GM19193 (cell line): ENCODE measurements around the gene C3orf52.
A peak's percentile ranks its signal among the peaks of the same experiment; 100 is the strongest.

Experiments used
- POLR2A ChIP-seq: IDR thresholded peaks from 4 replicates; pipeline ENCODE4 v1.6.1; 2011; ENCODE audit not compliant: insufficient read depth, insufficient read length; ENCODE audit errors: extremely low read depth

Gene C3orf52

GRCh38 chr3:112109322-112109721 lies 23.1 kb downstream of the C3orf52 start:
- TF ChIP-seq POLR2A, result no peak

GRCh38 chr3:112111785-112112402 lies 25.7 kb downstream of the C3orf52 start:
- no peak for TF ChIP-seq POLR2A

- no peak for TF ChIP-seq POLR2A
Measured at GRCh38 chr3:112114576-112115160, 28.5 kb downstream of the C3orf52 start.

- peak; percentile 28 for TF ChIP-seq POLR2A
Measured at GRCh38 chr3:112115161-112115739, 29.1 kb downstream of the C3orf52 start.

GRCh38 chr3:112115806-112116383 lies 29.7 kb downstream of the C3orf52 start:
- no peak for TF ChIP-seq POLR2A

- TF ChIP-seq POLR2A, result no peak
Measured at GRCh38 chr3:112116748-112117186, 30.6 kb downstream of the C3orf52 start.

GRCh38 chr3:112117415-112117814 lies 31.2 kb downstream of the C3orf52 start:
- TF ChIP-seq POLR2A, result no peak

- TF ChIP-seq POLR2A, result no peak
Measured at GRCh38 chr3:112117841-112118571, 31.8 kb downstream of the C3orf52 start.

- no peak for TF ChIP-seq POLR2A
Measured at GRCh38 chr3:112119962-112120836, 34.0 kb downstream of the C3orf52 start.

- no peak for TF ChIP-seq POLR2A
Measured at GRCh38 chr3:112121577-112122547, 35.7 kb downstream of the C3orf52 start.

- TF ChIP-seq POLR2A, result no peak
Measured at GRCh38 chr3:112122870-112123269, 36.7 kb downstream of the C3orf52 start.

- no peak for TF ChIP-seq POLR2A
Measured at GRCh38 chr3:112123548-112123947, 37.4 kb downstream of the C3orf52 start.

- TF ChIP-seq POLR2A, result no peak
Measured at GRCh38 chr3:112124907-112125607, 38.9 kb downstream of the C3orf52 start.

- no peak for TF ChIP-seq POLR2A
Measured at GRCh38 chr3:112126511-112126911, 40.3 kb downstream of the C3orf52 start.
